GM21619 (cell line): ENCODE measurements around the gene NR3C1.

Experiments used
- ATAC-seq: cut with Tn5 transposase; IDR thresholded peaks from one replicate; pipeline ENCODE4 v1.9.1; 2021; ENCODE audit not compliant: unreplicated experiment

Gene NR3C1

GRCh38 chr5:143239882-143240518 lies 163.5 kb downstream of the NR3C1 start:
- no peak for ATAC-seq

GRCh38 chr5:143238620-143239019 lies 164.9 kb downstream of the NR3C1 start:
- no peak for ATAC-seq

GRCh38 chr5:143237664-143238063 lies 165.8 kb downstream of the NR3C1 start:
- no peak for ATAC-seq

GRCh38 chr5:143236682-143237081 lies 166.8 kb downstream of the NR3C1 start:
- ATAC-seq = no peak

GRCh38 chr5:143235423-143235822 lies 168.1 kb downstream of the NR3C1 start:
- ATAC-seq = no peak

- ATAC-seq = no peak
These were observed 169.2 kb downstream of the NR3C1 start for GRCh38 chr5:143234162-143234842.

- no peak for ATAC-seq
These were observed 170.5 kb downstream of the NR3C1 start for GRCh38 chr5:143233031-143233430.

- ATAC-seq = peak; percentile 34
These were observed 171.3 kb downstream of the NR3C1 start for GRCh38 chr5:143231973-143232812.

- ATAC-seq = no peak
These were observed 172.1 kb downstream of the NR3C1 start for GRCh38 chr5:143231416-143231815.

- ATAC-seq = no peak
These were observed 172.8 kb downstream of the NR3C1 start for GRCh38 chr5:143230676-143230996.

GRCh38 chr5:143229896-143230675 lies 173.4 kb downstream of the NR3C1 start:
- ATAC-seq = peak; percentile 85

GRCh38 chr5:143229426-143229895 lies 174.0 kb downstream of the NR3C1 start:
- ATAC-seq = peak; percentile 32

- ATAC-seq = no peak
These were observed 174.7 kb downstream of the NR3C1 start for GRCh38 chr5:143228597-143229293.
